GM12892 (cell line): ENCODE results near the gene ERO1A.

Experiments
- POLR2A ChIP-seq: IDR thresholded peaks from 2 replicates; pipeline ENCODE4 v1.6.1; 2011; ENCODE audit warnings: low read depth, low read length, control low read depth
- POLR2AphosphoS5 ChIP-seq: IDR thresholded peaks from 2 replicates; pipeline ENCODE4 v1.6.1; 2011; ENCODE audit warnings: low read depth, low read length, control low read depth

DNA sequence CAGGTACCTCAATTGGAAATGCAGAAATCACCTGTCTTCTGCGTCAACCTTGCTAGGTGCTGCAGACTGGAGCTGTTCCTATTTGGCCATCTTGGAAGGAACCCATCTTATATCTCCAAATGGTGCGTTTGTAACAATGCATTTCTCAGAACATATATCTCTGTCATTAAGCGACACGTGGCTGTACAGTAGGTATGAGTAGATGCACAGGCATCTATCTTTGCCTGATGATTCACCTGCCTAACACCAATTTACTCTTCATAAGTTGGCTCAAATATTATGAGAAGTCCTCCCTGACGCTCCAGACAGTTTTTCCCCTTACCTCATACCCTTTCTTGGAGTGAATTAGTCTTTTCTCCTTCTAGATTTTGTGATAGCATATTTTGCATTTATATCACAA, 98.5 kb downstream of the ERO1A start:
- no peak for TF ChIP-seq POLR2AphosphoS5
- TF ChIP-seq POLR2A = no peak
